Nephron (organoid): ENCODE measurements around the gene ABL1.

ENCODE experiments used
- H3K27ac Mint-ChIP-seq, 3 experiments: 2 replicates each; pipeline ENCODE4 v1.8.0; 2020; ENCODE audit warnings: mixed read lengths in 3 of 3, mild to moderate bottlenecking in 2 of 3, moderate library complexity in 1 of 3
- H3K27me3 Mint-ChIP-seq: 2 replicates; pipeline ENCODE4 v1.8.0; 2021; ENCODE audit warnings: low read depth, mild to moderate bottlenecking, moderate library complexity, mixed read lengths
- H3K36me3 Mint-ChIP-seq: 2 replicates; pipeline ENCODE4 v1.8.0; 2020; ENCODE audit warnings: low read depth, mixed read lengths
- H3K4me1 Mint-ChIP-seq: 2 replicates; pipeline ENCODE4 v1.8.0; 2020; ENCODE audit warnings: mixed read lengths
- H3K4me3 Mint-ChIP-seq, 3 experiments: 2 replicates each; pipeline ENCODE4 v1.8.0; 2020; ENCODE audit warnings: mild to moderate bottlenecking in 3 of 3, mixed read lengths in 3 of 3, moderate library complexity in 2 of 3
- H3K9me3 Mint-ChIP-seq: 2 replicates; pipeline ENCODE4 v1.8.0; 2020; ENCODE audit warnings: mixed read lengths
- CTCF ChIP-seq, 3 experiments: fragments of 200-600 bp; sonication (generic); IDR thresholded peaks; one replicate each; pipeline ENCODE4 v1.5.0; 2021; ENCODE audit warnings: antibody characterized with exemption in 3 of 3; ENCODE audit not compliant: unreplicated experiment in 3 of 3

Gene ABL1

GRCh38 chr9:130834371-130835336 is at the start of gene ABL1:
TSS of gene ABL1 (plus strand) at chr9:130835254. CDS start at chr9:130835447, 193 bp downstream.
- Mint-ChIP-seq H3K27me3 (no peaks in the 10 kb centered on the region), H3K36me3 (no peaks in the 10 kb centered on the region), H3K4me3 (peak within 1 kb of the TSS; percentile 98 to 100 (median 99)), H3K4me1 (peaks cover 78% of the 10 kb centered on the region), H3K9me3 (no peaks in the 10 kb centered on the region), H3K27ac (peak within 1 kb of the TSS; percentile 100)
- TF ChIP-seq CTCF (IDR thresholded peaks at IDR 0.05; ENCODE audit: unreplicated experiment in 3 of 3) = no peak

- Mint-ChIP-seq H3K4me3 (no peak overlapping the region), H3K27me3 (peaks cover 3% of the 10 kb centered on the region), H3K9me3 (peaks cover 16% of the 10 kb centered on the region), H3K36me3 (peaks cover 32% of the 10 kb centered on the region), H3K4me1 (peaks cover 22% of the 10 kb centered on the region), H3K27ac (no peak overlapping the region)
- no peak for TF ChIP-seq CTCF (IDR thresholded peaks at IDR 0.05; ENCODE audit: unreplicated experiment in 3 of 3)
Measured at GRCh38 chr9:130785940-130786508, 49.0 kb upstream of the ABL1 start.

- Mint-ChIP-seq H3K9me3 (peaks cover 18% of the 10 kb centered on the region), H3K36me3 (peaks cover 36% of the 10 kb centered on the region), H3K27me3 (no peaks in the 10 kb centered on the region), H3K4me3 (no peak overlapping the region), H3K27ac (no peak overlapping the region), H3K4me1 (peaks cover 17% of the 10 kb centered on the region)
- TF ChIP-seq CTCF (IDR thresholded peaks at IDR 0.05; ENCODE audit: unreplicated experiment in 3 of 3) = no peak
Measured at GRCh38 chr9:130786526-130786925, 48.5 kb upstream of the ABL1 start.

GRCh38 chr9:130789747-130790672 is 45.0 kb upstream of the ABL1 start:
- H3K27me3 Mint-ChIP-seq = no peaks in the 10 kb centered on the region
- no peak for TF ChIP-seq CTCF (IDR thresholded peaks at IDR 0.05; ENCODE audit: unreplicated experiment in 3 of 3)
- peaks cover 18% of the 10 kb centered on the region for H3K9me3 Mint-ChIP-seq
- H3K36me3 Mint-ChIP-seq = peaks cover 41% of the 10 kb centered on the region
- no peak overlapping the region for H3K27ac Mint-ChIP-seq
- H3K4me1 Mint-ChIP-seq = peaks cover 8% of the 10 kb centered on the region
- H3K4me3 Mint-ChIP-seq = no peak overlapping the region

GRCh38 chr9:130791303-130791894 is 43.7 kb upstream of the ABL1 start:
- Mint-ChIP-seq H3K36me3 (peaks cover 41% of the 10 kb centered on the region), H3K27ac (no peak overlapping the region), H3K4me3 (no peak overlapping the region)

More at GRCh38 chr9:130791303-130791894, 43.7 kb upstream of the ABL1 start:
- Mint-ChIP-seq H3K4me1 (peaks cover 11% of the 10 kb centered on the region), H3K27me3 (no peaks in the 10 kb centered on the region), H3K9me3 (peaks cover 18% of the 10 kb centered on the region)
- TF ChIP-seq CTCF (IDR thresholded peaks at IDR 0.05; ENCODE audit: unreplicated experiment in 3 of 3) = no peak
